M059J (cell line): ENCODE results near the gene TSPAN15. TPM values are rescaled to one million over a fixed set of nuclear protein-coding genes. Genes with fewer than 3 reads are reported as not detected.
"Not testable (repeated sequence)": the region's sequence is repeated elsewhere in the genome, so short reads cannot be mapped to it uniquely, and the experiment has no call there.

Experiments used
- DNase-seq: peaks from one replicate; pipeline ENCODE4 v3.0.0-alpha.2; 2012; ENCODE audit warnings: low read depth
- total RNA-seq: library from RNA; depleted of rRNA; stranded (reverse); fragments of >200 nt; shearing (Covaris generic); gene quantifications from 2 replicates; pipeline ENCODE4 v1.2.3, GENCODE V29; 2014

Gene TSPAN15
- total RNA-seq, 1 experiment from 2014 or later, result 109 TPM

DNA sequence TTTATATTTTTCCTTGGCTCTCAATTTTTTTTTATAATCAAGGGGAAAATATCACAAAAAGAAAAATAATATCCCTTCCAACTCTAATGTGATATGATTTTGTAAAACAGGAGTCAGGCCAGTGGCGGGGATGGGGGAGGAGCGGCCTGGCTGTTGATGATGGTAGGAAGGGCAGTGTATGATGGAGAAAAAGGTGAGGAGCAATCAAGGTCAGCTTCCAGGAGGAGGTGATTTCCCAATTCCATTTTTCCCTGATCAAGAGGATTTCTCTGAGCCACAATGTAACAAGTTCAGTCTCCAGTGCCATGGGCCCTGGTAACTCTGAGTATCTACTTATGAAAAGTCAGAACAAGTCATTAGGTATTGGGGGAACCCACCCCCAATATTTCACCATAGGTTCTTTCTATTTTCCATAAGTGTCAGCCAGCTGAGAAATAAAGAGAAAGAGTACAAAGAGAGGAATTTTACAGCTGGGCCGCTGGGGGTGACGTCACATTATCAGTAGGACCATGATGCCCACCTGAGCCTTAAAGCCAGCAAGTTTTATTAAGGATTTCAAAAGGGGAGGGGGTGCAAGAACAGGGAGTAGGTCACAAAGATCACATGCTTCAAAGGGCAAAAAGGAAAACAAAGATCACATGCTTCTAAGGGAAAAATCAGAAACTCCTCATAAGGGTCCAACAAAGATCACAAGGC is 37.0 kb downstream of the TSPAN15 start:
- DNase-seq, result not testable (repeated sequence)

GRCh38 chr10:69488856-69489255 is 37.6 kb downstream of the TSPAN15 start:
- not testable (repeated sequence) for DNase-seq

DNA sequence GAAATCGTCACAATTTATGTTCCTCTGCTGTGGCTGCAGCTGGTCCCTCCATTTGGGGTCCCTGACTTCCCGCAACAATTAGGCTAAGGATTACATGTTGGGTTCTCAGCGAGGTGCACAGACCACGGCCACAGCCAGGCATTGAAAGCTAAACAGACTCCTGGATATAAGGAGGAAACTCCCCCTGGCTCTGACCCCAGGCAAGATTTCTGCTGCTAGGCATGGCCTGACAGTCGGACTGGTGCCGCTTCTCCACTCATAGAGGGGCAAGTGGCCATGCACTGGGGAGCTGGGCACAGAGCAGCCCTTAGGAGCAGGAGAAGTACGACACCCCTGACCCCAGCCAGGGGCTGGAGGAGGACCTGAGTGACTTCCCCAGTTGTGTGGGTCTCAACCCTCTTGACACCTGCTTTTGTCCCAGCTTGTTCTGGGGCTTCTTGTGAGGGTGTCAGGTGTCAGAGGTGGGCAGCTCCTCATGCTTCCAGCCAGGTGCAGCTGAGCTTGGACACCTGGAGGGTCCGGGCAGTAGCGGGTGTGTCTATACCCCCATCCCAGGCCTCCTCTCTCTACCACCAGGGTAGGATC is 38.3 kb downstream of the TSPAN15 start:
- no peak for DNase-seq

DNA sequence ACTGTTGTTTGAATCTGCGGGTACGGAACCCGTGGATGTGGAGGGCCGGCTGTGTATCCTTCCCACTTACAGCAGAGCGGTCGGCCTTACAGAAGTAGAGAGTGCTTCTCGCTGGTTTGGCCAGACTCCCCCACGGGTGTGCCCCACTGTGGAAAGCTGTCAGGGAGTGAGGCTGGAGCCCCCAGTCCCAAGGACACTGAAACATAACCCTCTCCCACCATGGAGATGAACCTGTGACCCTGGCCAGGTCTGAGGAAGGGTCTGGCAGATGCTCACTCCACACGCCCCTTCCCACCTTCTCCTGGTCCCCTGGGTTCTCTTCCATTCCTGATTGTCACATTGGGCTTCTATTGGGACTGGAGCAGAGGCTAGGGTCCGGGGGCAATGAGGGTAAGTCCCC is 39.6 kb downstream of the TSPAN15 start:
- no peak for DNase-seq

GRCh38 chr10:69491611-69492010 is 40.3 kb downstream of the TSPAN15 start:
- DNase-seq, result no peak

GRCh38 chr10:69492091-69492745 is 41.0 kb downstream of the TSPAN15 start:
- DNase-seq, result no peak

DNA sequence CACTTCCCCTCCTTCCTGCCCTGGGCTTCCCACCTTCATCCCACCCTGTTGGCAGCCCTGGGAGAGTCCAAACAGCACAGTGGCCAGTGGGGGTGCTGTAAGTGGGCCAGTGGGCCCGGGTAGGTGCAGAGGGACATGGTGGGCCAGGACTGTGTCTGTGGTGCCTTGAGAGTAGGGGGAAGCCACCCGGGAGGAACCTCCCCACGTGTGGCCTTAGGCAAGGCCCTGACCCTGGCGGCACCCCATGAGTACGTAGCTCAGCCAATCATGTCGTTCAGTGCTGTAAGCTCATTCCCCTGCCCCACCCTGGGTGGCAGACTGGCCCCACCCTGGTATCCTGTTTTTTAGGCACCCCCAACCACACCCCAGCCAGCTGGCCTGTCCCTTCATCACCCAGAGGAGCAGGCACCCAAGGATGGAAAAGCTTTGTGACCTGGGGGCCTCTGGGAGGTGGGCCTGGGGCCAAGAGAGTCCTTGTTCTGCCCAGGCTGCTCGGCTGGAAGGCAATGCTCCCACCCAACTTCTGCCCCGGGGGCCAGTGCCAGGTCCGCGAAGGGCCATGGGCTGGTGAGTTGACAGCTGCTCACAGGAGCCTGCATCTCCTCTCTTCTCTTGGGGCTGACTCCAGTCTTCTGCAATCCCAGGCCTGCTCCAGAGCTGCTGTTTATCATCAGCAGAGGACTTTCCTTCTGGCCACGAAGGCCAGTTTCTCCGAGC is 41.6 kb downstream of the TSPAN15 start:
- DNase-seq, result no peak

DNA sequence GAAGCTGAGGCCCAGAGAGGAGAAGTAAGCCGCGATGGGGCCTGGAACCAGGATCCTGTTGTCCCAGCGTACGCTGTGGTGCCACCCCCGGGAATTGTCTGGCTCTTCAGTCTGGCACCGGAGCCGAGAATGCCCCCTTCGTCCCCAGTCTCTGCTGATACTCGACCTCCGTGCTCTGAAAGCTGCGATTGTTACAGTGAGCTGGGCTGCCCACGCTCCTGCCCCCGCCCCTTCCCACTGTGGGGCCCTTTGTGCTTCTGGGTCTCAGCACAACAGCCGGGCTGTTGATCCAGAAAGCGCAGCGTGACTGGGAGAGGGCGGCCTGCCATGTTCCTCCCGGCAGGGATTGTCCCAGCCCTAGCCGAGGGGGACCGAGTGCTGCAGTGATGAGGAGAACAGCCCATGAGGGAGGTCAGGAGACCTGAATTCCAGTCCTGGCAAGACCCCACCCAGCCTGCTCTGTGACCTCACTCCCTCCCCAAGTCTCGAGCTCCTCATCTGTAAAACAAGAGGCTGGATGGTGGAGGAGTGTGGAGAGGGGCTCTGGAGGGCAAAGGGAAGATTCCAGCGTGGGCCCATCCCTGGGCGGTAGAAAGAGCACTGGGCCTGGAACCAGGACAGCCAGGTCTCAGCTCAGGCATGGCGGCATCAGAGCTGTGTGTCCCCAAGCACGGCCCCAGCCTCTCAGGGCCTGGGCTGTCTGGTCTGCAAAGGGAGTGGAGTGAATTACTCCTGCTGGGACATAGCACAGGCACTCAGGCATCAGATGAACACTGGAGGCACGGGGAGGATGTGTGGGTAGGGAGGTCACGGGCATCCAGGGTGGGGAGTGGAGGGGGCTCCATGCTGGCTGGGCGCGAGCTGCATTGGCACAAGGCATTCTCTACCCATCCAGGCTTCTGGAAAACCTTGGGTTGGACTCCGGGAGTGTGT is 43.6 kb downstream of the TSPAN15 start:
- DNase-seq, result no peak

- no peak for DNase-seq
Observed at GRCh38 chr10:69495666-69496065, 44.4 kb downstream of the TSPAN15 start.

DNA sequence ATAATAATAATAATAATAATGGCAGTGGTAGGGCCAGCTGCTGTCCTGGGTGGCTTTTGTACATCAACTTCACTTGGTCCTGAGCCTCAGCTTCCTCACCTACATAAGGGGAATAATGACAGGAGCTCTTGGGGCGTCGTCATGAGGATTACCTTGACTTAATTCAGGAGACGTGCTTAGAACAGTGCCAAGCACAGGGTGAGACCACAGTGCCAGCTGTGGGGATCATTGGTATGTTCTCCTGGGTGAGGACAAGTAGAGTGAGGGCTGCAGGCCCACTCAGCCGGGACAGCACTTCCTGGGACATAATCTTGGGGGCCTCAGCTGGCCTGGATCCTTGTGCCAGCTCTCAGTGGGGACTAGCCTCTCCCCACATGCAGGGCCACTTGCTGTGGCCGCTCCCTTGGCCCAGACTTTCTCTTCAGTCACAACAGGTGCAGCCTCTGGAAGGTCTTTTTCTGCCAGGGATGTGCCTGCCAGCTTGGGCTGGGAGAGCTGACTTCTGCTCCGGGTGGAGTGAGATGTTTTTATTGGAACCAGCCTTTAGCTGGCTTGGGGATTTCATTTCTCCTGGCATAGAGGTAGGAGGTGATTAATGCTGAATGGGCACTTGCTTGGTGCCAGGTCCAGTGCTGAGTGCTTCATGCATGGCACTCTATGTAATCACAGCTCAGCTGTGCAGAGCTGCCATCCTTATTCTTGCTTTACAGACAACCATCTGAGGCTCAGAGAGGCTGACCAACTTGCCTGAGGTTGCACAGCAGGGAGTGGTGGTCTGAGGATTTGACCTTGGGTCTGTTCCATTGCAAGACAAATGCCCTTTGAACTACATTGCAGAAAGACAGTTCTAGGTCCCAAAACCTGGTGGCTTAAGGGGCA is 45.3 kb downstream of the TSPAN15 start:
- no peak for DNase-seq

- DNase-seq, result no peak
Observed at GRCh38 chr10:69497231-69497561, 45.9 kb downstream of the TSPAN15 start.

DNA sequence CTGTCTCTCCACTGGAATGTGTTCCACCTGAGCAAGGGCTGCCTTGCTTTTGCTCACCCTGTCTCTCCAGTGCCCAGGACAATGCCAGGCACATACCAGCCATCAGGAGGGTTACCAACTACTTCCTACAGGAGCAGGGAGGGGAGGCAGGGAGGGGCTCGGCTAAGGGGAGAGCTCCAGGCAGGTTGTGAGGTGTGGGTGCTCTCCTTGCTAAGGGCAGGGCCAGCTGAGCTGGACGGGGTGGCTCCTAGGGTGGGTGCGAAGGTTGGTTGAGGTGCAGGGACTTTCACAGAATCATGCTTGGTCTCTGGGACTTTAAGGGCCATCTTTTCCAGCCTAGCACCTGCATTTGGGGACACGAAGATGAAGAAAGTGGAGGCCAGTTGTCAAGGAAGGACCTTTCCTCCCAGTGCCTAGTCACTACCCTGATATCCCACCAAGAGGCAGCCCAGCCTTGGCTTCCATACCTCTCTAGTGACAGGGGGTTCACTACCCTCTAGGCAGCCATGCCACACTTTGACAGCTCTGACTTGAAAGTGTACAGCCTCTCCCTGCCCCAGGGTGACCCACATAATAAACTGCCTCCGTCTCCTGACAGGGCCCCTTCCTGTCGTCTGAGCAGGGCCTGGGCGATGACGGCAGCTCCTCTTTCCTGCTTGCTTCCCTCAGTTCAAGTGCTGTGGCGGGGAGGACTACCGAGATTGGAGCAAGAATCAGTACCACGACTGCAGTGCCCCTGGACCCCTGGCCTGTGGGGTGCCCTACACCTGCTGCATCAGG is 46.5 kb downstream of the TSPAN15 start:
- no peak for DNase-seq

DNA sequence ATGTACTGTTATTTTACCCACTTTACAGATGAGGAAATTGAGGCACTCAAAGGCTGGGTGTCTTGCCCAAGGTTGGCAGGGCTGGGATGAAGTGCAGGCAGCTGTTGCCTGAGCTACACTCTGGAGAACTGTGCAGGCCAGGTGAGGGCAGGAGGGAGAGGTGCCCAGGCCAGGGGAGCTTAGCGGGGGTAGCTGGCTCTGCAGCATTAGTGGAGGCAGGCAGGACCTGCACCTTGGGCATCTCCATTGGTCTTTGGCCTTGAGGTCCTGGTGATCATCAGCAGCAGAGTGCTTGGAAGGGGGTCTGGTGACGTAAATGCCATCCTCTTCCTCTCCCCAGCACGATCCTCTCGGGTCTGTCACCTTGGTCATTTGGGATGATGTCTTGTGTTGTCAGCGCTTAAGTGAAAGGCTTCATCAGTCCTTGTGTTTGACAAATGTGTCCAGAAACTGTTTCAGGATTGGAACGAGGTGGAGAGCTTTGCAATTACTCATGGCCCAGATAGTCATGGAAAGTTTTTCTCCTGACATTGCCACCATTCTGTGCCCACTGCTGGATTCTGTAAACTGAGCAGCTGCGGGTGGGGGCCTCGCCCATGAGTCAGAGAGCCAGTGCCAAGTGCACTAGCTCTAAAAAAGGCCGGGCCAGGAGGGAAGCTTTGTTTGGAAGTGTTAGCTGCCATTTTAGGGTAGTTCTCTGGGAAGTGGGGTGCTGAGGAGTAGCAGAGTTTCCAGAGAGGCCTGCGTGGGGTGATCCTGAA is 47.6 kb downstream of the TSPAN15 start:
- peak; percentile 81 for DNase-seq

DNA sequence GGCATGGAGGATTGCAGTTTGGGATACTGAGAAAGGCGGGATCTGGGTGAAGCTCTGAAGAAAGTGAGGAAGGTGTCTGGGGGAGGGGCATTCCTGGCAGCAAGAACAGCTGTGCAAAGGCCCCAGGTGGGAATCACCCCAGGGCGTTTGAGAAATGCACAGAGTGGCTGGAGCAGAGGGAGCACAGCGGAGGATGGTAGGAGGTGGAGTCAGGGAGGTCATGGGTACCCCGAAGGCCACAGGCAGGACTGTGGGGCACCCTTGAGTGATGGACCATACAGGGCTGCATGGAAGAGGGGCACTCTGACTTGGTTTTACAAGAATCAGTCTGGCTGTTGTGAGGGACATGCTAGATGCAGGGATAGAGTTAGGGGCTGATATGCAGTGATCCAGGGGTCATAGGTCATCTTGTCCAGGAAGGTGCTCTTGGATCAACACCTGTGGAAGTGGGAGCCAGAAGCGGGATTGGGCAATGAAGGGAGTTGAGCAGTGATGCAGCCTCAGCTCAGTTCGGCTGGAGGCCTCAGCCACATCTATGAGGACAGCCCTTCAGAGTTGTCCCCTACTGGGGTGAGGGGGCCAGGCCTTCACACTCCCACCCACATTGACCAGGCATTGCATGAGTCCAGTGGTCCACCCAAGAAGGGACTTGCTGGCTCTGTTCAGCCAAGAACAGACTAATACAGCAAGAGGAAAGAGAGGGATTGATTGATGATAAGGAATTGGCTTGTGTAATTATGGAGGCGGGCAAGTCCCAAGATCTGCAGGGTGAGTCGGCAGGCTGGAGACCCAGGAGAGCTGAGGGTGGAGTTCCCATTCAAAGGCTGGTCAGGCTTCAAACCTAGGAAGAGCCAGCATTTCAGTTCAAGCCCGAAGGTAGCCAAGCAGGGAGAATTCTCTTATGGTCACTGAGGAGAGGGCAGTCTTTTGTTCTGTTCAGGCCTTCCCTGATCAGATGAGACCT is 48.7 kb downstream of the TSPAN15 start:
- DNase-seq, result no peak

- DNase-seq, result no peak
Observed at GRCh38 chr10:69500864-69501468, 49.7 kb downstream of the TSPAN15 start.

DNA sequence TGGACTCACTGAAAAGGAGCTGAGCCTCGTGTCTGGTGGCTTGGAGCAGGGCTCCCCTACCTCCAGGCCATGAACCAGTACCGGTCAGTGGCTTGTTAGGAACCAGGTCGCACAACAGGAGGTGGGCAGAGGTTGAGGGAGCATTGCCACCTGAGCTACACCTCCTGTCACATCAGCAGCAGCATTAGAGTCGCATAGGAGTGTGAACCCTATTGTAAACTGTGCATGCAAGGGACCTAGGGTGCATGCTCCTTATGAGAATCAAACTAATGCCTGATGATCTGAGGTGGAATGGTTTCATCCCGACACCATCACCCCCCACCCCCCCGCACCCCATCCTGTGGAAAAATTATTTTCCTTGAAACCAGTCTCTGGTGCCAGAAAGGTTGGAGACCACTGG is 50.4 kb downstream of the TSPAN15 start:
- DNase-seq, result no peak

DNA sequence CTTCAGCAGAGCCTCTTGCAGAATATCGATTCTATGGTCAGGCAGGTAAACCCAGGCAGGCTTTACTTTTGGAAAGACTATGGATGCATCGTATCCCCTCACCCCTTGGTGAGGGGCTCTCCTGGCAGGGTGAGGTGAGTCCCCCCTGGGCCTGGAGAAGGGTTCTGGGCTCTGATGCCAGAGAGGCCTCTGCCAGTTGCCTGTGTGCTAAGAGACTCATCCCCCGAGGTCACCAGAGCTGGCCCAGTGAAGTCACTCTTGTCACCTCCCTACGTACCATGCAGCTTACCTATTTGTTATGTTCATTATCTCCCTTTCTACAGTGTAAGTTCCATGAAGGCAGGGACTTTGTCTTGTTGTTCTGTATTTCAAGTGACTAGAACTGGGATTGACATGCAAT is 51.3 kb downstream of the TSPAN15 start:
- DNase-seq, result no peak
